GM21526 (cell line): ENCODE data around the gene TSKU.
"Not testable (repeated sequence)": the region's sequence is repeated elsewhere in the genome, so short reads cannot be mapped to it uniquely, and the experiment has no call there.

Experiments
- ATAC-seq: cut with Tn5 transposase; IDR thresholded peaks from one replicate; pipeline ENCODE4 v1.9.1; 2021; ENCODE audit warnings: moderate library complexity; ENCODE audit not compliant: unreplicated experiment, low FRiP score

The TSKU gene

GRCh38 chr11:76787271-76787670 is 4.1 kb downstream of the TSKU start:
- ATAC-seq, result no peak

GRCh38 chr11:76787911-76788596 is 4.9 kb downstream of the TSKU start:
- ATAC-seq, result no peak

GRCh38 chr11:76788661-76789442 is 5.7 kb downstream of the TSKU start:
- no peak for ATAC-seq

GRCh38 chr11:76789443-76789719 is 6.2 kb downstream of the TSKU start:
- no peak for ATAC-seq

GRCh38 chr11:76790251-76790650 is 7.1 kb downstream of the TSKU start:
- ATAC-seq, result no peak

- not testable (repeated sequence) for ATAC-seq
These were observed 8.0 kb downstream of the TSKU start for GRCh38 chr11:76791002-76791770.

GRCh38 chr11:76791861-76792260 is 8.7 kb downstream of the TSKU start:
- ATAC-seq, result no peak

GRCh38 chr11:76792505-76793264 is 9.5 kb downstream of the TSKU start:
- no peak for ATAC-seq

- ATAC-seq, result no peak
These were observed 10.5 kb downstream of the TSKU start for GRCh38 chr11:76793391-76794291.

- ATAC-seq, result no peak
These were observed 11.5 kb downstream of the TSKU start for GRCh38 chr11:76794371-76795289.

- no peak for ATAC-seq
These were observed 12.3 kb downstream of the TSKU start for GRCh38 chr11:76795290-76795935.

- ATAC-seq, result no peak
These were observed 12.8 kb downstream of the TSKU start for GRCh38 chr11:76795936-76796441.

GRCh38 chr11:76796511-76797198 is 13.5 kb downstream of the TSKU start:
- ATAC-seq, result no peak

- ATAC-seq, result no peak
These were observed 14.4 kb downstream of the TSKU start for GRCh38 chr11:76797341-76798201.

GRCh38 chr11:76798202-76798581 is 15.0 kb downstream of the TSKU start:
- ATAC-seq, result no peak

- no peak for ATAC-seq
These were observed 15.5 kb downstream of the TSKU start for GRCh38 chr11:76798671-76799065.
